Activated CD8-positive, alpha-beta memory T cell treated with anti-CD3 and anti-CD28 coated beads for 24 hours (primary cell): ENCODE data around the gene PRR29.

Experiments used
- DNase-seq: peaks from one replicate; pipeline ENCODE4 v3.0.0-alpha.2; 2020

The PRR29 gene

GRCh38 chr17:63998050-63998720, at the start of gene PRR29:
PRR29 (plus strand) TSS chr17:63998351; CDS start chr17:63998365, 14 bp downstream.
- DNase-seq = peak; percentile 87

DNA sequence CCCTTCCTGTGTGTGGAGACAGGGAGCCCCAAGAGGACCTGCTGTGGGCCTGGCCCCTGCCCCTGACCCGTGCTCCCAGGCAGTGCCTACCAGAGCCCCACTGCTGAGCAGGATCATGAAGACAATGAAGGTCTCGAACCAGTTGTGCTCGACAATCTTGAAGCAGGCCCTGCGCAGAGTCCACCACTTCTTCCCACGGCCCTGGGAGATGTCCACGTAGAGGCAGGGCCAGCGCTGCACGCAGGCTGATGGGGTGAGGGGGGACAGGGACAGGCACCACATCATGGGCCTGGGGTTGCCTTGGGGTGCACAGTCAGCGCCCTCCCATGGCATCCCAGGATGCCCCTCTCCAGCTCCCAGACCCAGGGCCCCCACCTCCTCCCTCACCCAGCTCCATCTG, 49.6 kb upstream of the PRR29 start:
- no peak for DNase-seq

DNA sequence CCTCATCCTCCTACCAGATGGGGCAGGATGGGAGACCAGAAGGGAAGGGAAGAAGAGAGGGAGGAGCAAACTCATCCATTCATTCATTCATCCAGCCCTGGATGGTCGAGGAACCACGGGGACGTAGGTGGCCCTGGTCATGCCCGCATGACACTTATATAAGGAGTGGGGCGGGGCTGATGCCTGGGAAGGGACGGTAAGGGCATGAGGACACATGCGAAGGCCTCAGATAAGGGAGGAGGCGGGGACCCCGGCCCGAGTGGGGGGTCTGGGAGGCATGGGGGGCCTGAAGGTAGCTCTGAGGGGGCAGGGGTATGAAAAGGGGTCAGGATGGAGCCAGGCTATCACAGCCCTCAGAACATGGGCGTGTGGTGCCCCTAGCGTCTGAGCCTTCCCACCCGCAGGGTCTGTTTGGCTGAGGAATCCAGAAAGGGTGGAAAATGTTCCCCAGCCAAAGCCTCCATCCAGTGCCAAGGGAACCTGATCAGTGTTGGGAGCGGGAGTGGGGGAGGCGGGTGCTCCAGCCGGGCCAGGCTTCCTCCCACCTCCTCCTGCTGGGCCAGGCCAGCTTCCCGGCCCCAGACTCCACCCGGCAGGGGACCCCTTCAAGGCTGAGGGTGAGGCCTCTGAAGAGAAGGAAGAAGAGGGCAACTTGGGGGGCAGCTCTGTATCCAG, 48.4 kb upstream of the PRR29 start:
- no peak for DNase-seq

DNA sequence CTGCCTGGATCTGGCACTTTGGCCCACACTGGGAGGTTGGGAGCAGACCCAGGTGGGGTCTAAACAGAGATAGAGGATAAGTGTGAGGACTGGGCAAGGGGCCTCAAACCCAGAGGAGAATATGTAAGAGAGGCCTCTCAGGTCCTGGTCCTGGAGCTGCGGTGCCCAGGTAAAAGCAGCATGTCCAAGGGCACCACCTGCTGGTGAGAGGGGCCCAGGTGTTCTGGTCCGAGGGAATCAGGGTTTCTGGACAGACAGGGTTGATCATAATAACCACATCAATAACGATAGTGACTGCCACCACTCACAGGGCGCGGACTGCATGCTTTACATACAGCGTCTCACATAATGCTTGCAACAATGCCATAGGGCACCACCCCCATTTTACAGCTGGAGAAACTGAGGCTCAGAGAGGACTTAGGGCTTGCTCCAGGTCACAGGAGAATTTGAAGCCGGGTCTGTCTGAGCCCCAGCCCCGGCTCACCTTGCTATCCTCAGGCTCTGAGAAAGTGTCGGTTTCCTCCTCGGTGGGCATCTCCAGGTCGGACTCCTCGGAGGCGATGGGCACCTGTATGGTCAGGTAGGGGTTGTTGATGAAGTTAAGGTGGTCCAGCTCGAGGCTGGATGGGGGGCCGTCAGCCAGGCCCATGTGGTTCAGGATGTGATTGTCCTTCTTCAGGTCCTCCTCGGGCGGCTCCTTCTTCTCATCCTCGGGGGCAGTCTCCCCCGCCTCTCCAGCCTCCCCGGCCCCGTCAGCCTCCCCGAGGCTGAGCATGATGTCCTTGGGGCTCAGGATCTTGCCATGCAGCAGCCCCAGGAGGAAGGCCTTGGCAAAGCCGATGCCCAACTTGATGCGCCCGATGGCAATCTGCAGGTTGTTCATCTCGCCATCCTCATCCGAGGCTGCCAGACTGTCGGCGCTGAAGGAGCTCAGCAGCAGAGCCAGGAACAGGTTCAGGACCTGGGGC, 46.9 kb upstream of the PRR29 start:
- DNase-seq = no peak

GRCh38 chr17:63954402-63955063, 43.6 kb upstream of the PRR29 start:
- DNase-seq = no peak

DNA sequence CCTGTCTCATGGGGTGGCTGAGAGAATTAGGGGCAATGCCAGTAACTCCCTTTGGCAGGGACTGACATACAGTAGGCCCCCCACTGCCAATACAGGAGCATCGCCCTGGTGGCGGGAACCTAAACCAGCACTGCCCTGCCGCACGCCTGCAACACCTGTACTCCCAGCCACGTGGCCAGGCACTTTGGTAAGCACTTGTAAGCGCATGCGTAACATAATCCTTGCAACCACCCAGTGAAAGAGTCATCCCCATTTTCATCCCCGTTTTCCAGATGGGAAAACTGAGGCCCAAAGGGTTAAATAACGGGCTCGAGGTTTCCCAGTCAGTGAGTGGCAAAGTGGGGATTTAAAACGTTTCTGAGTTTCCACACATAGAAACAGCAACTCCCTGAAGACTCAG, 42.9 kb upstream of the PRR29 start:
- no peak for DNase-seq

GRCh38 chr17:63955791-63956190, 42.4 kb upstream of the PRR29 start:
- no peak for DNase-seq

GRCh38 chr17:63956296-63956920, 41.7 kb upstream of the PRR29 start:
- DNase-seq = no peak

- no peak for DNase-seq
Measured at GRCh38 chr17:63960006-63960405, 38.1 kb upstream of the PRR29 start.

DNA sequence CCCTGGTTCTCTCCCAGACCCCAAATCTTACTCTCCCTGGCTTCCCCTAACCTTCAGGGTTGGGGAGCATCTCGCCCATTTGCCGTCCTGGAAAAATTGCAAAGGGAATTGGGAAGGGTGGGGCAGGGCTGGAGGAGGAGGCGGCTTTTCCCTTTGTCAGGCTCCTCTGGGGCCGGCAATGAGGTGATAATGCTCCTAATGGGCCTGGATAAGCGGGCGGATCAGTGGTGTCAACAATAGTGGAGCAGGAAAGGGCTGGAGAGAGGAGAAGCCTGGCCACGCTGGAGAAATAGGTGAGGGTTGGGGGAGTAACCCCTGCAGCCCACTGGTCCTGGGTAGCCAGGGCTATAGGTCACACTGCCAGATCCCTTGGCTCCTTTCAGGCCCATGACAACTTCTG, 37.7 kb upstream of the PRR29 start:
- DNase-seq = no peak

GRCh38 chr17:63961355-63962212, 36.6 kb upstream of the PRR29 start:
- no peak for DNase-seq

- no peak for DNase-seq
Measured at GRCh38 chr17:63962298-63962744, 35.8 kb upstream of the PRR29 start.

DNA sequence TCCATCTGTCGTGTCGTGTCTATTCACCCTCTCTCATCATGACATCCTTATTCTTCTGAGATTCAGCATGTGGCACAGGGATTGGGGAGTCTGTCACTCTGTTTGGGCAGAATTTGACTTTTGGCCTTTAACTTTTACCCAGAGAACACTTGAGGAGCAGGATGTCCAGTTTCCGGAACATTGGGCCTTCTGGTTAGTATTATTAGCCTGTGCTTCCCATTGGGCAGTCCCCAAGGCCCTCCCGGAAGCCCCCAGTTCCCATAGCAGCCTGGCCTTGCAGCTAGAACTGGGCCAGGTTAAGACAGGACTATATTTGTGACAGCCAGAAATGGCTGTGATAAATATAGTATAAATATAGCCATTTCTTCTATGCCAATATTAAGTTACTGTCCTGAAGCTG, 35.0 kb upstream of the PRR29 start:
- DNase-seq = no peak

DNA sequence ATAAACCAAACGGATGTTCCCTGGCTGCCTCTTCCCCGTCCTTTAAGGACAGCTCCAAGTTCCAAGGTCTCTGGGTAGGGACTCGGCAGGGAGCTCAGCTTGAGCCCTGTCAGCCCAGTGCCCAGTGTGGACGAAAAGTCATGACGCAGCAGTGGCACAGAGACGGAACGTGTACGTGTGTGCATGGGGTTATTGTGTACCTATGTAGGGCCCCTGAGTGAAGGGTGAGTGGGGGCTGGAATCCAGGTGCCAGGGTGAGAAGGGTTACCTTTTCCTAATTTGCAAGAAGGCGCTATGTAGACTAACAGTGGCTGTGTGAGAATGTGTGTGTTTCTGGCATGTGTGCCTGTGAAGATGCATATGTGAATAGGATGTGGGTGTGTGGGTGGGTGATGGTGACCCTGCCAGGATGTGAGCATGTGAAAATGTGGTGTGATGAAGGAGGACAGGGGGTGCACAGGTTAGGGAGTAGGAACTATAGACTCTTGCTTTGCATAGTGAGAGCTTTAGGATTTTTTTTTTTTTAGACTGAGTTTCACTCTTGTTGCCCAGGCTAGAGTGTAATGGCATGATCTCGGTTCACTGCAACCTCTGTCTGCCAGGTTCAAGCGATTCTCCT, 31.4 kb upstream of the PRR29 start:
- no peak for DNase-seq

- no peak for DNase-seq
Measured at GRCh38 chr17:63967953-63968352, 30.2 kb upstream of the PRR29 start.

GRCh38 chr17:63969278-63969677, 28.9 kb upstream of the PRR29 start:
- DNase-seq = no peak

DNA sequence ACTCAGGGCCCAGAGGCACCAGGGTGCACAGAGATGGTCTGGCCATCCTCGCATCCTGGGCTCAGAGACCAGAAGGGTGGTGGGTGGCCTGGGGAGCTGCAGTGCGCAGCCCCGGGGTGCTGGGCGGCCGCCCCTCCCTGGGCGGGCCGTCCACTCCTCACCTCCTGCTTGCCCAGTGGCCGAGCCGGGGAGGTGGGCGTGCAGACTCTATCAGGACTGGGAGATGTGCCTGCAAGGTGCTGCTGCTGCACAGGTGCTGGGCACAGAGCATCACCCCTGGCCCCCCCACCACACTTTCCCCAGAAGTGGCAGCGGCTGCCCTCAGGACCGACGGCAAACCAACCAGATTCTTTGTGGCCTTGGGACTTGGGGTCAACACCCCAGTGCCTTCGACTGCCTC, 25.4 kb upstream of the PRR29 start, which contains the start of gene SCN4A:
TSS of gene SCN4A (minus strand) at position 123 of the 400 bp plus-strand sequence. CDS start at position 46, 77 bp downstream.
- DNase-seq = no peak

DNA sequence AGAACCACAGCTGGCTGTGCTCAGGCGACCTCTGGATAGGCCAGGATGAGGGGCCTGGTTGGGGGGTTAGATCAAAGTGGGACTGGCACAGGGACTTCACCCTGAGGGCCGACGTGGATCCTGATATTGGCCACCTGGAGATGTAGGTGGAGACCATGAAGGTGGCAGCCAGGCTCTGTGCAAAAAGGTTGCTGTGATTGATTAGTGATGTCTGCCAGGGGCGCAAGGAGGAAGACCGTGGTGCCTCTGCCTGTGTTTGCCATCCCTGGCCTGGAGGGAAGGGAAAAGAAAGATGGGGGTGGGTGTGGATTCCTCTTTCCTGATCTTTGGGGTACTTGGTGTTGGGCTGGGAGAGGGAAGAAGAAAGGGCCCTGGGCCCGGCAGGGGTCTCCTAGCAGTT, 24.9 kb upstream of the PRR29 start:
- DNase-seq = no peak

GRCh38 chr17:63973930-63974593, 24.1 kb upstream of the PRR29 start:
- no peak for DNase-seq

DNA sequence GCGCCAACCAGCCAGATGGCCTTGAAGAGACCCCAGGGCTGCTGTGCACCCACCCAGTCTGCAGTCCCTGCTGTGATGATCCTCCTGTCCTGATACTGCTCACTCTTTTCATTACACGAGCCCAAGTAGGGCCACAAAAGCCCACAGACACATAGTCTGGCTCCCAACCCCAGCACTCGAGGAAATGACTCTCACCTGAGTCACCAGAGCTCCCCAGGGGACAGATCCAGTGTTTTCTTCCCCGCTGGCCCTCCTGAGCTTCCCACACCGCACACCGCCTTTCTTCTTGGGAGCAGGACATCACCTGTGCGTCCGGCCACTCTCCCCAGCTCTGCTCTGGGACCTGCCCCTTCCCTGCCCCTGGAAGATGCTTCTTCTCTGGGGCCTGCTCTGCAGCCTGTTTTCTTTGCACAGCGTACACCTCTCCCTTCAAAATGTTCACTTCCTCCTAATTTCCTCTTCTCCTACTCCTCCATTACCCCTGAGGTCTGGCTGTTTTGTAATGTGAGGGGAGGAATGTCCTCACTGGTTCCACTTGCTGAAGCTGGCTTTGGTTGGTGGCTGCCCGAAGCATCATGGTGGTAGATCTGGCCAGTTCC, 23.5 kb upstream of the PRR29 start:
- no peak for DNase-seq
